Loucy (cell line): ENCODE data around the gene GNAT1.

Experiments used
- H2AFZ ChIP-seq: fragments of 200-600 bp; sonication (generic); 2 replicates; pipeline ENCODE4 v1.6.0; 2016; ENCODE audit warnings: antibody characterized with exemption, mild to moderate bottlenecking, low read length, moderate library complexity
- H3F3A ChIP-seq: fragments of 200-600 bp; 2 replicates; pipeline ENCODE4 v1.6.0; 2016; ENCODE audit warnings: antibody characterized with exemption, low read depth, mild to moderate bottlenecking
- H3K27me3 ChIP-seq: fragments of 200-600 bp; sonication (generic); 2 replicates; pipeline ENCODE4 v1.6.1; 2014; ENCODE audit warnings: low read length, mild to moderate bottlenecking; ENCODE audit not compliant: insufficient read depth, poor library complexity, severe bottlenecking
- H3K36me3 ChIP-seq: fragments of 200-600 bp; sonication (generic); 2 replicates; pipeline ENCODE4 v1.6.1; 2016; ENCODE audit warnings: low read length; ENCODE audit not compliant: insufficient read depth
- H3K4me1 ChIP-seq: fragments of 200-600 bp; sonication (generic); 2 replicates; pipeline ENCODE4 v1.5.1; 2014; ENCODE audit warnings: low read length, mild to moderate bottlenecking; ENCODE audit not compliant: insufficient read depth, poor library complexity, severe bottlenecking
- H3K4me2 ChIP-seq: fragments of 200-600 bp; sonication (generic); 2 replicates; pipeline ENCODE4 v1.6.0; 2014; ENCODE audit warnings: antibody characterized with exemption, low read length, low read depth, mild to moderate bottlenecking; ENCODE audit not compliant: poor library complexity, severe bottlenecking
- H3K4me3 ChIP-seq: fragments of 200-600 bp; sonication (generic); 2 replicates; pipeline ENCODE4 v1.5.1; 2014; ENCODE audit warnings: low read length, mild to moderate bottlenecking, mixed read lengths; ENCODE audit not compliant: poor library complexity, severe bottlenecking
- H3K79me2 ChIP-seq: fragments of 200-600 bp; sonication (generic); 2 replicates; pipeline ENCODE4 v1.6.1; 2014; ENCODE audit warnings: low read length; ENCODE audit not compliant: insufficient read depth
- H3K9ac ChIP-seq: fragments of 200-600 bp; sonication (generic); 2 replicates; pipeline ENCODE4 v1.6.0; 2014; ENCODE audit warnings: mild to moderate bottlenecking, low read depth, low read length, moderate library complexity; ENCODE audit not compliant: poor library complexity, severe bottlenecking
- H3K9me2 ChIP-seq: fragments of 200-600 bp; sonication (generic); replicated peaks from 2 replicates; pipeline ENCODE4 v1.6.1; 2016; ENCODE audit warnings: low read depth, low read length, mixed read lengths
- H3K9me3 ChIP-seq: fragments of 200-600 bp; sonication (generic); 2 replicates; pipeline ENCODE4 v1.6.1; 2014; ENCODE audit warnings: mild to moderate bottlenecking, antibody characterized with exemption, low read length, low read depth; ENCODE audit not compliant: insufficient read depth
- H4K20me1 ChIP-seq: fragments of 200-600 bp; sonication (generic); 2 replicates; pipeline ENCODE4 v1.6.0; 2014; ENCODE audit warnings: antibody characterized with exemption, low read length, mild to moderate bottlenecking; ENCODE audit not compliant: insufficient read depth, poor library complexity, severe bottlenecking
- EZH2phosphoT487 ChIP-seq: fragments of 200-600 bp; IDR thresholded peaks from 2 replicates; pipeline ENCODE4 v1.6.1; 2018; ENCODE audit warnings: antibody characterized with exemption, mild to moderate bottlenecking, moderate library complexity, borderline replicate concordance
- TF ChIP-seq, protein P1 (sequence below): fragments of 200-600 bp; sonication (generic); conservative IDR thresholded peaks from 2 replicates; pipeline ENCODE4 v1.5.1; 2014; ENCODE audit warnings: mild to moderate bottlenecking, antibody characterized with exemption, low read length

GNAT1 gene

DNA sequence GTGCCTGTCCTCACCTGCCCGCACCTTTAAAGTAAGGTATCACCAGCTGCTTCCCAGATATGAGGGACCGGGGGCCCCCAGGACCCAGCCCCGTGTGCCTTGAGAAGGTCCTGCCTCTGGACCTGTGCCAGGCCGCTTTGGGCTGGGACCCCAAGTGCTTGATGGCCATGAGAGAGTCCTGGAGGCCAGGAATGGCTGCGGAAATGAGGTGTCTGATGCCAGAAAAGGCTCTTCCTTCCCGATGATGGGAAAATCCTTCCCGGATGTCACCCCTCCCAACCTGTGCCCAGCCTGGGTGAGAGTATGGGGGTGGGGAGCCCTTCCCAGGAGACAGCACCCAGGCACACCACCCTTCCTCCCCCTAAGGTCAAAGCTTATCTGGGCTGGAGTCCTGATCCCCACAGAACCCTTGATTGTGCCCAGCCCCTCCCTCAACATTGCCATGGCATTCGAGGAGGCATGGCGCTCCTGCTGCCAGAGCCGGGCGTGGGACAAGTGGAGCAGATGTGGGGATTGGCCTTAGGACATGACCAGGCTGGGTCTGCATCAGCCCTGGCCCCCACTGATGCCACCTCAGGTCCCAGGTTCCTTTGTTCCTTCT is 22.1 kb upstream of the GNAT1 start:
- no peak overlapping the region for H3K9ac ChIP-seq

DNA sequence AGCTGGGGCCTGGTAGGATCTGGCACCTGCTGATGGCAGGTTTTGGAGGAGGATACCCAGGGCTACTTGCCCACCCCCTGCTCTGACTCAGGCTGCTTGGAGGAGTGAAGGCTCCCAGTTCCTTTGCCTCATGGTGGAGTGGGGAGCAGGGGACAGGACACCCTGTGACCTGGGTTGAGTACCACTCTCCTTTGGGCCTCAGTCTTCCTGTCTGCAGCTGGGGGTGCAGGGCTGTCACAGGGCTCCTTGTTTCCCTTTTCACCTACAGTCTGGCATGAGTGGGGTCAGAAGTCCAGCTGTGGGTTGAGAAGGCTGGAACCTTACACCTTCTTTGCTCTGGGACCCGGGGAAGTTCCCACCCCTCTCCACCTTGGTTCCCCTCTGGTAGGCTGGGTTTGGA is 21.6 kb upstream of the GNAT1 start:
- Histone ChIP-seq H3K27me3 (no peaks in the 10 kb centered on the region), H3K4me2 (no peak overlapping the region), H3K4me3 (no peak overlapping the region), H3K9me3 (no peaks in the 10 kb centered on the region), H2AFZ (no peak overlapping the region), H3K9ac (no peak overlapping the region), H3K79me2 (no peaks in the 10 kb centered on the region), H4K20me1 (no peaks in the 10 kb centered on the region), H3K9me2 (no peaks in the 10 kb centered on the region), H3F3A (no peaks in the 10 kb centered on the region), H3K36me3 (no peaks in the 10 kb centered on the region), H3K4me1 (peaks cover 5% of the 10 kb centered on the region)
- TF ChIP-seq, protein P1, sequence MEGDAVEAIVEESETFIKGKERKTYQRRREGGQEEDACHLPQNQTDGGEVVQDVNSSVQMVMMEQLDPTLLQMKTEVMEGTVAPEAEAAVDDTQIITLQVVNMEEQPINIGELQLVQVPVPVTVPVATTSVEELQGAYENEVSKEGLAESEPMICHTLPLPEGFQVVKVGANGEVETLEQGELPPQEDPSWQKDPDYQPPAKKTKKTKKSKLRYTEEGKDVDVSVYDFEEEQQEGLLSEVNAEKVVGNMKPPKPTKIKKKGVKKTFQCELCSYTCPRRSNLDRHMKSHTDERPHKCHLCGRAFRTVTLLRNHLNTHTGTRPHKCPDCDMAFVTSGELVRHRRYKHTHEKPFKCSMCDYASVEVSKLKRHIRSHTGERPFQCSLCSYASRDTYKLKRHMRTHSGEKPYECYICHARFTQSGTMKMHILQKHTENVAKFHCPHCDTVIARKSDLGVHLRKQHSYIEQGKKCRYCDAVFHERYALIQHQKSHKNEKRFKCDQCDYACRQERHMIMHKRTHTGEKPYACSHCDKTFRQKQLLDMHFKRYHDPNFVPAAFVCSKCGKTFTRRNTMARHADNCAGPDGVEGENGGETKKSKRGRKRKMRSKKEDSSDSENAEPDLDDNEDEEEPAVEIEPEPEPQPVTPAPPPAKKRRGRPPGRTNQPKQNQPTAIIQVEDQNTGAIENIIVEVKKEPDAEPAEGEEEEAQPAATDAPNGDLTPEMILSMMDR, result no peak
- no peak for TF ChIP-seq EZH2phosphoT487

More for the DNA sequence above, 22.1 kb upstream of the GNAT1 start:
- H3K9me2 ChIP-seq, result no peaks in the 10 kb centered on the region
- no peak overlapping the region for H3K4me2 ChIP-seq
- no peaks in the 10 kb centered on the region for H4K20me1 ChIP-seq
- H3K36me3 ChIP-seq, result no peaks in the 10 kb centered on the region
- H3K9me3 ChIP-seq, result no peaks in the 10 kb centered on the region
- no peaks in the 10 kb centered on the region for H3F3A ChIP-seq
- peaks cover 7% of the 10 kb centered on the region for H3K4me1 ChIP-seq
- no peak overlapping the region for H3K4me3 ChIP-seq
- H2AFZ ChIP-seq, result no peak overlapping the region
- H3K79me2 ChIP-seq, result no peaks in the 10 kb centered on the region
- no peak for TF ChIP-seq EZH2phosphoT487
- TF ChIP-seq, protein P1, result no peak
- H3K27me3 ChIP-seq, result no peaks in the 10 kb centered on the region

DNA sequence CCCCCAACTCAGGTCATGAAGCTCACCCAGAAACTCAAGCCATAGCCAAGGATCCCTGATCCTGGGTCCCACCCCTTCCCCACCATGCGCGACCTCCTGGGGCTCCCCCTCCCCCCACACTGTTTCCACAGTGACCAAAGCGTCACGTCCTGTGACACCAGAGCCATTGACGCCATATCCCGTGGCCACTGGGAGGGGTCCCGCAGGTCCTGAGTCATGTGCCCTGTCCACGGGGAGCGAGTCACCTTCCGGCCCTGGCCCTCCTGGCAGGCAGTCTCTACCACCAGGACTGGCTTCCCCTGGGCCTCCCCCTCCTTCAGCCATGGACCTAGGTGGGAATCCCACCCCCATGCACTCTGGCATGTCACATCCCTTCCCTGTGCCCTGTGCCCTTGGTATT is 20.7 kb upstream of the GNAT1 start:
- Histone ChIP-seq H4K20me1 (no peaks in the 10 kb centered on the region), H3K9me3 (no peaks in the 10 kb centered on the region), H3K79me2 (no peaks in the 10 kb centered on the region), H3K27me3 (no peaks in the 10 kb centered on the region), H3K4me2 (no peak overlapping the region), H3K9ac (no peak overlapping the region), H3F3A (no peaks in the 10 kb centered on the region), H3K36me3 (no peaks in the 10 kb centered on the region), H3K4me1 (peaks cover 5% of the 10 kb centered on the region), H2AFZ (no peak overlapping the region), H3K4me3 (no peak overlapping the region), H3K9me2 (no peaks in the 10 kb centered on the region)
- no peak for TF ChIP-seq EZH2phosphoT487
- TF ChIP-seq, protein P1, result no peak
